GM19467 (cell line): ENCODE results near the gene B3GAT2.

Source experiments
- ATAC-seq: cut with Tn5 transposase; IDR thresholded peaks from one replicate; pipeline ENCODE4 v1.9.1; 2021; ENCODE audit warnings: mild to moderate bottlenecking, moderate library complexity; ENCODE audit not compliant: unreplicated experiment

B3GAT2 gene

GRCh38 chr6:70843328-70843918 is 113.4 kb downstream of the B3GAT2 start:
- ATAC-seq, result no peak

- ATAC-seq, result no peak
These were observed 114.3 kb downstream of the B3GAT2 start for GRCh38 chr6:70842541-70842940.

GRCh38 chr6:70841112-70841511 is 115.7 kb downstream of the B3GAT2 start:
- ATAC-seq, result no peak

DNA sequence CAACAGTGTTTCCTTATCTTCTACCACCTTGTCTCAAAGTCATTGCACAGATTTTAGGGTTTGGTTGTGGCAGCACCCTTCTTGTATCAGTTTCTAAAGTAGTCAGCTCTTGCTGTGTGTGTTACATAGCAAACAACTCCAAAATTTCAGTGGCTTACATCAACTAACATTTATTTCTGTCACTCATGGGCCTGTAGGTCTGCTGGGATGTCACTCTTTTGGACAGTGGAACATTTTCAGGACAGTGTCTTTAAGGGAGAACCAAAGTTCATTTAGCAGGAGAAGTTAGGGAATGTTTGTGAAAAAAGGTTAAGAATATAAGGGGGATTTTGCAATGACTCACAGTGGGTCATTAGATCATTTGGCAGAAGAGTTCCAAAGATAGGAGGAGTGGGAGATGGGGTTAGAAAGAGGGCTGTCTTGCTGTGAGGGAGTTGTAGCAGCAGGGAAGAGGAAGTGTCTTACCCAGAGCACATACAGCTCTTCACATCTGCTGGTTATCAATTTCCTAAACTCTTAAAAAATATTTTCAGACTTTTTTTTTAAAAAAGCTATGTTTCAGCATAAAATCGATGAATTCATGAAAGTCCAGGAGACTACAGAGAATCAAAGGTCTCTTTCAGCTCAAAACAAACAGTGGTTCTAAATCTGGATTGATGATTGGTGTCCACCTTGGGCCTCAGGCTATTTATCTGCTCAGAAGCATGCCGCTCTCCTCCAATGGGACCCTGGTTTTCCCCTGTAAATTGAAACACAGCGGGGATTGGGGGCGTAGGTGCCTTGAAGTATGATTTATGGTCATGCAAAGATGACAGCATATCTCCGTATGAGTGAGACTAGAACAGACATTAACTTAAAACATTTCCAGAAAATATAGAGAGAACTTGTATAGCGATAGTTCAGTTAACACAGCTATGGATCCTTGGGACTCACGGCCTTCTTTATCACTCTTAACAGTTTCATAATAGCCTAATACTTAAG is 117.3 kb downstream of the B3GAT2 start:
- no peak for ATAC-seq

GRCh38 chr6:70838907-70839285 is 118.0 kb downstream of the B3GAT2 start:
- ATAC-seq, result no peak

DNA sequence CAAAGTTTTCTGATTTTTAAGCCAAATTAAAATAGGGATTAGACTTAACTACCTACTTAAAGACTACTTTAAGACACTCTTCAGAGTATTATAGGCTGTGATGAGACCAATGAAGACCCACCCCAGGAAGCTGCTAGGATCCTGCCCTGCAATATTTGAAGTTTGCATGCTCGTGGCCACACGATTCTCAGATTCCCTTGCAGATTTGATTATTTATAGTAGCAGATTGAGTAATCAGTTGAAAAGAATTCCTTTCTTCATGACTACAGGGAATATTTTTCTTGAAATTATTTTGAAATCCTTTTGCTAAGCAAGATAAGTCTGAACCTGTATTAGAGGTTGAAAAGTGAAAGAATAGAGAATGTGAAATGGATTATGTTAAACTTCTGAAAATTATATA is 122.3 kb downstream of the B3GAT2 start:
- ATAC-seq, result no peak

GRCh38 chr6:70831427-70831826 is 125.4 kb downstream of the B3GAT2 start:
- ATAC-seq, result no peak

GRCh38 chr6:70823651-70824050 is 133.2 kb downstream of the B3GAT2 start:
- ATAC-seq, result no peak

DNA sequence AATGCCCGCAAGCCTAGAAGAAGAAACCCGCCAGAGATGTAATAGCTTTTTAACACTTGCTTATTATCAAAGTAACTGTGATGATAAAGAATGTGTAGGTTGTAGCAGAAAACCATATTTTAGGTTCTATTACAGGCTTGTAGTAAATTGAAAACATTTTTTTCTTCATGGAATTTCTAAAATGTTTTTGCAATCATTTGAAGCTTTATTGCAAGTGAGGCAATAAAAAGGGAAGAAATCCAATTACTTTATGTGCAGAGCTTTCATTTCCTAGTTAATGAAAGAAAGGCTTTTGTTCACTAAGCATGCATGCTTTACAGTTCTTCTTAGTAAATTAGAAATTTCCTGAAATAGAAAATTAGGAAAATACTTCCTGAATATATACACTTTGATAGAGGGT is 135.1 kb downstream of the B3GAT2 start:
- ATAC-seq, result no peak

GRCh38 chr6:70820778-70821177 is 136.1 kb downstream of the B3GAT2 start:
- no peak for ATAC-seq

- no peak for ATAC-seq
These were observed 137.2 kb downstream of the B3GAT2 start for GRCh38 chr6:70819646-70820045.

GRCh38 chr6:70813885-70814284 is 143.0 kb downstream of the B3GAT2 start:
- no peak for ATAC-seq

DNA sequence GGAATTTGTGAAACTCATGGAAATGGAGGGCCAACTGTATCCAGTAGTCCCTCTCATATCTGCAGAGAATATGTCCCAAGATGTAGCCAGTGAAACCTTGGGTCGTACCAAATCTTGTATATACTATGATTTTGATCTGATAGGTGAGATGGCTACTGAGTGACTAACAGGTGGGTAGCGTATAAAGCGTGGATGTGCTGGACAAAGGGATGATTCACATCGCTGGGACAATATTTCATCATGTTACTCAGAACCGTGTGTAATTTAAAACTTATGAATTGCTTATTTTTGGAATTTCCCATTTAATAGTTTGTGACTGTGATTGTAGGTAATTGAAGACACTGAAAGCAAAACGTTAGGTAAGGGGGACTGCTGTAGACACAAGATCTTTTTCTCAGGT is 145.1 kb downstream of the B3GAT2 start:
- ATAC-seq, result no peak
